Gastroesophageal sphincter (tissue), 4 donors: ENCODE results near the gene NANOS3. TPM values are rescaled to one million over a fixed set of nuclear protein-coding genes. Genes with fewer than 3 reads are reported as not detected.

Experiments used
- ATAC-seq: fragments of 150-250 bp; one replicate; pipeline ENCODE4 v1.9.1; 2016; ENCODE audit warnings: mild to moderate bottlenecking, moderate library complexity
- H3K27ac ChIP-seq, 4 donors: fragments of 200-600 bp; sonication (generic) in 3 of 4; 1 replicate in 3 of 4; 2 replicates in 1 of 4; pipeline ENCODE4 v1.5.1; 2016 to 2019
- H3K27me3 ChIP-seq: fragments of 200-600 bp; sonication (generic); one replicate; pipeline ENCODE4 v1.5.1; 2019
- H3K36me3 ChIP-seq, 2 donors: fragments of 200-600 bp; sonication (generic); one replicate each; pipeline ENCODE4 v1.5.1; 2019; ENCODE audit warnings: control low read depth in 1 of 2
- H3K4me1 ChIP-seq, 3 donors: fragments of 200-600 bp; sonication (generic); 1 replicate in 2 of 3; 2 replicates in 1 of 3; pipeline ENCODE4 v1.5.1; 2016 to 2019; ENCODE audit warnings: control low read depth in 2 of 3
- H3K4me3 ChIP-seq, 2 donors: fragments of 200-600 bp; sonication (generic); one replicate each; pipeline ENCODE4 v1.5.1; 2019; ENCODE audit warnings: mild to moderate bottlenecking in 1 of 2, moderate library complexity in 1 of 2
- H3K9me3 ChIP-seq, 3 donors: fragments of 200-600 bp; sonication (generic); one replicate each; pipeline ENCODE4 v1.5.1; 2017 to 2019; ENCODE audit warnings: control low read depth in 2 of 3
- EP300 ChIP-seq: sonication (generic); formaldehyde crosslinking; IDR thresholded peaks from one replicate; pipeline ENCODE4 v1.6.1; 2017; ENCODE audit warnings: antibody characterized with exemption, mild to moderate bottlenecking
- POLR2A ChIP-seq, 2 donors: fragments of 450-650 bp; IDR thresholded peaks; one replicate each; pipeline ENCODE4 v1.6.1; 2017; ENCODE audit warnings: antibody characterized with exemption in 2 of 2, mild to moderate bottlenecking in 2 of 2, moderate library complexity in 1 of 2
- POLR2AphosphoS5 ChIP-seq: sonication (generic); formaldehyde crosslinking; IDR thresholded peaks from one replicate; pipeline ENCODE4 v1.6.1; 2017; ENCODE audit warnings: antibody characterized with exemption
- WGBS, 2 donors: methylation state at CpG; one replicate each; pipeline ENCODE4 v1.1.5; 2018; ENCODE audit warnings: low coverage in 1 of 2; 5-methylcytosine and 5-hydroxymethylcytosine counted together
- total RNA-seq, 4 donors: library from RNA; depleted of rRNA; stranded (reverse); fragments of >200 nt; gene quantifications; one replicate each; pipeline ENCODE4 v1.1.0, GENCODE V29; 2016
- TF ChIP-seq, protein P1 (sequence below), 4 experiments: fragments of 200-600 bp in 2 of 4; fragments of 450-650 bp in 2 of 4; sonication (generic) in 1 of 4; IDR thresholded peaks; one replicate each; pipeline ENCODE4 v1.5.1; 2017 to 2019; ENCODE audit warnings: antibody characterized with exemption in 4 of 4, mild to moderate bottlenecking in 2 of 4, moderate library complexity in 2 of 4

The NANOS3 gene
- total RNA-seq, 4 donors from 2014 or later, result 1.1 to 5.0 TPM; not detected in 2

DNA sequence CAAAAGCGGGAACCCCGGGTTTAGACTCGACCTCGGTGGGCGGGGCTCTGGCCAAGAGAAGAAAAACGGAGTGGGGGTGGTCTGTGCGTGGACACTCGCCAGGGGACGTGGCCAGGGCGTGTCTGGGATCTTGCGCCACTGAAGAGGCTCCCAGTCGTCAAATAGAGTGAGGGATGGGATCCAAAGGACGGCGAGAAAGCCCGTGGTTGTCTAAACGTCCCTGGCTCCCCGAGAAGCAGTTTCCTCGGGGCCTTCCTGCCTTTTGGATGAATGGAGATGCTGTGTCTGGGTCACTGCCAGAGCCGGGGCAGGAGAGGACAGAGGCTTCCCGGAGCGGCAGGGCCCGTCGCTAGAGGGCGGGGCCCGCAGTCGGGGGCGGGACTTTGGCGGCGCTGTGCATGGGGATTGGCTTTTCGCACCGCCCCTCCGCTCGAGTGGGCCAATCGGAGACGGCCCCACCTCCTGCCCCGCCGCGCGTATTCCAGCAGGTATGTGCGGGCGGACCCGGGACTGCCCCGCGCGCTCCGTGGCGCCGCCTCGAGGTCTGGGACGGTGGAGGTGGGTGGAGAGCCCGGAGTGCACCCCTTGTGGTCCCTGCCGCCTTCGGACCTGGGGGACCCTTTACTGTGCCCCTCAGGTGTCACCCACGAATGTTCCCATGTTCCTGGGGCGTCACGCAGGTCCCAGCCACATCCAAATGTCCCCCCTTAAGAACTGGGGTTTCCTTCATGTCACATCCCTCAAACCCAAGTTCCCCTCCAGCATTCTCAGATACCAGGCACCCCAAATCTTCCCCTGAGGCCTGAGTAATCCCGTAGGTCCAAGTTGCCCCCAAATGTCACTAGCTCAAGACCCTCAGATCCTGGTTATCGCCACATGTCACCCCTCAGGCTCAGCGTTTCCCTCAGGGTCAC lies 43.3 kb upstream of the NANOS3 start:
- H3K4me1 ChIP-seq, result peaks cover 2 to 65% (median 53%) of the 10 kb centered on the region in 3 donors
- 7 to 9% methylated on average over 33 to 41 of the region's 59 CpGs for WGBS, 2 donors
- TF ChIP-seq POLR2A (IDR thresholded peaks at IDR 0.05) (peak; percentile 14 to 36), EP300 (no peak), POLR2AphosphoS5 (peak; percentile 83)
- TF ChIP-seq, protein P1, sequence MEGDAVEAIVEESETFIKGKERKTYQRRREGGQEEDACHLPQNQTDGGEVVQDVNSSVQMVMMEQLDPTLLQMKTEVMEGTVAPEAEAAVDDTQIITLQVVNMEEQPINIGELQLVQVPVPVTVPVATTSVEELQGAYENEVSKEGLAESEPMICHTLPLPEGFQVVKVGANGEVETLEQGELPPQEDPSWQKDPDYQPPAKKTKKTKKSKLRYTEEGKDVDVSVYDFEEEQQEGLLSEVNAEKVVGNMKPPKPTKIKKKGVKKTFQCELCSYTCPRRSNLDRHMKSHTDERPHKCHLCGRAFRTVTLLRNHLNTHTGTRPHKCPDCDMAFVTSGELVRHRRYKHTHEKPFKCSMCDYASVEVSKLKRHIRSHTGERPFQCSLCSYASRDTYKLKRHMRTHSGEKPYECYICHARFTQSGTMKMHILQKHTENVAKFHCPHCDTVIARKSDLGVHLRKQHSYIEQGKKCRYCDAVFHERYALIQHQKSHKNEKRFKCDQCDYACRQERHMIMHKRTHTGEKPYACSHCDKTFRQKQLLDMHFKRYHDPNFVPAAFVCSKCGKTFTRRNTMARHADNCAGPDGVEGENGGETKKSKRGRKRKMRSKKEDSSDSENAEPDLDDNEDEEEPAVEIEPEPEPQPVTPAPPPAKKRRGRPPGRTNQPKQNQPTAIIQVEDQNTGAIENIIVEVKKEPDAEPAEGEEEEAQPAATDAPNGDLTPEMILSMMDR (IDR thresholded peaks at IDR 0.05), result peak in 3 of 4 experiments; percentile 68 to 74 (median 70)
- peak overlapping the region; percentile 78 to 100 (median 100) for H3K27ac ChIP-seq
- peaks cover 0 to 52% of the 10 kb centered on the region in 2 donors for H3K36me3 ChIP-seq
- no peaks in the 10 kb centered on the region for H3K27me3 ChIP-seq
- no peaks in the 10 kb centered on the region for H3K9me3 ChIP-seq
- ATAC-seq, result peak; percentile 92
- H3K4me3 ChIP-seq, result peak overlapping the region in 1 of 2 donors; percentile 33

DNA sequence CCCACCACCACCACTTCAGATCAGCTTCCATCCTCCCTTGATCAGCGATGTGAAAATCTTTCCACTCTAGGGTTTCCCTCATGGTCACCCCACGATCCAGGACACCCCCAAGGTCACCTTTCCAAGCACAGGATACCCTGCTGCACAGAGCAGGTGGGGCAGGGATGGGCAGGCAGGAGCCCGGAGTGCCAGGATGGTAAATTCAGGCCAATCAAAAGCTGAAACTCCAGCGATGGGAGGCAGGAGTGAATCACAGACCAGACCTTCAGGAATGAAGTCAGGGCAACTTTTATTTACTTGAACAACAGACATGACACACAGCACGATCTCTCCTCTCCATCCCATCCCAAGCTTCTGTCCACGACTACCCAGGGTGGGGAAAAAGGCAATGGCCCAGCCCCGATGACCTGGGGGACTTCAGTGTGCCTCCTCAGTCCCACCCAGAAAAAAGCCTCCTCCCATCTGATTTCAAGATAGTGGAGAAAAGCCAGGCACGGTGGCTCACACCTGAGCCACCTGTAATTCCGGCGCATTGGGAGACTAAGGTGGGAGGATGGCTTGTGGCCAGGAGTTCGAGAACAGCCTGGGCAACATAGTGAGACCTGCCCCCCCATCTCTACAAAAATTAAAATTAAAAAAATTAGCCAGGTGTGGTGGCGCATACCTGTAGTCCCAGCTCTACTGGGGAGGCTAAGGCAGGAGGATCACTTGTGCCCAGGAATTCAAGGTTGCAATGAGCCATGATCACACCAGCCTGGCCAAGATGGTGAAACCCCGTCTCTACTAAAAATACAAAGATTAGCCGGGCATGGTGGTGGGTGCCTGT lies 42.5 kb upstream of the NANOS3 start:
- Histone ChIP-seq H3K9me3 (no peaks in the 10 kb centered on the region), H3K27me3 (no peaks in the 10 kb centered on the region), H3K27ac (peak overlapping the region; percentile 78 to 100 (median 100)), H3K4me1 (peaks cover 2 to 74% (median 56%) of the 10 kb centered on the region in 3 donors), H3K36me3 (peaks cover 0 to 48% of the 10 kb centered on the region in 2 donors), H3K4me3 (peak overlapping the region in 1 of 2 donors; percentile 33)
- ATAC-seq, result no peak
- TF ChIP-seq POLR2A (IDR thresholded peaks at IDR 0.05) (no peak), POLR2AphosphoS5 (peak; percentile 21)
- 42 to 100% methylated on average over 1 to 4 of the region's 14 CpGs for WGBS, 2 donors

DNA sequence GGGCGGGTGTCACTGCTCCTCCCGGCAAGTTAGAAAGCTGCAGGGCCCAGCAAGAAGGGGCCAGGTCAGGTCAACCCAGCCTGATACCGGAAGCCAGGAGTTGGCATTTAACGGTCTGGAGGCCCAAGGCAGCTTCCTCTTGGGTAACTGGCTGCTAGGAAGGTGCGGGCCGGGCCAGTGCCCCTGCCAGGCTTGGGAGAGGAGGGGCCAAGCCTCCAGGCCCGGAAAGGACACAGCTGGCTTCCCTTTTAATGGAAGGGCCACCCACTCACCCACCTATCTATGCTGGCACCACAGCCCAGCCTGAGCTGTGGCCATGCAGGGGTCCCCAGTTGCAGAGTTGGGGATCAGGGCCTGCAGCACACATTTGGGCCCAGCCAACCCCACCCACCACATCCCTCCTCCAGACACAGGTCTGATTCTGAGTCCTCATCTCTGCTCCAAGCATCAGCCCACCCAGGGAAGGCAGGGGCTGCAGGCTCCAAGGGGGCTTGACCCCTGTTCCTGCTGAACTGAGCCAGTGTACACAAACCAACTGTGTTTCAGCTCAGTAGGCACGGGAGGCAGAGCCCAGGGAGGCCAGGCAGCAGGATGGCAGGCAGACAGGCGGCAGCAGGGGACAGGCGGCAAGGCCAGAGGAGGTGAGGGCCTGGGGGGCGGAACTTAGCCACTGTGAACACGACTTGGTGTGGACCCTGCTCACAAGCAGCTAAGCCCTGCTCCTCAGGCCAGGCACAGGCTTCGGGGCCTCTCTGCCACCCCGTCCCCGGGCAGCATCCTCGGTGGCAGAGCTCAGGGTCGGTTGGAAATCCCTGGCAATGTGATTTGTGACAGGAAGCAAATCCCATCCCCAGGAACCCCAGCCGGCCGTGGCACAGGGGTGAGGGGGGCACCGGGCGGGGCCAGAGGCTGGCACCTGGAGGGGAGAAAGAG lies 40.9 kb upstream of the NANOS3 start:
- Histone ChIP-seq H3K4me1 (peaks cover 2 to 89% (median 56%) of the 10 kb centered on the region in 3 donors), H3K27ac (peak overlapping the region; percentile 27 to 100 (median 100)), H3K27me3 (no peaks in the 10 kb centered on the region), H3K4me3 (peak overlapping the region in 1 of 2 donors; percentile 2), H3K36me3 (peaks cover 0 to 35% of the 10 kb centered on the region in 2 donors), H3K9me3 (no peaks in the 10 kb centered on the region)
- no peak for ATAC-seq
- peak in 1 of 2 donors; percentile 25 for TF ChIP-seq POLR2A (IDR thresholded peaks at IDR 0.05)
- peak; percentile 53 for TF ChIP-seq POLR2AphosphoS5
- TF ChIP-seq, protein P1 (IDR thresholded peaks at IDR 0.05), result no peak
- 17 to 42% methylated on average over 2 to 3 of the region's 21 CpGs for WGBS, 2 donors

DNA sequence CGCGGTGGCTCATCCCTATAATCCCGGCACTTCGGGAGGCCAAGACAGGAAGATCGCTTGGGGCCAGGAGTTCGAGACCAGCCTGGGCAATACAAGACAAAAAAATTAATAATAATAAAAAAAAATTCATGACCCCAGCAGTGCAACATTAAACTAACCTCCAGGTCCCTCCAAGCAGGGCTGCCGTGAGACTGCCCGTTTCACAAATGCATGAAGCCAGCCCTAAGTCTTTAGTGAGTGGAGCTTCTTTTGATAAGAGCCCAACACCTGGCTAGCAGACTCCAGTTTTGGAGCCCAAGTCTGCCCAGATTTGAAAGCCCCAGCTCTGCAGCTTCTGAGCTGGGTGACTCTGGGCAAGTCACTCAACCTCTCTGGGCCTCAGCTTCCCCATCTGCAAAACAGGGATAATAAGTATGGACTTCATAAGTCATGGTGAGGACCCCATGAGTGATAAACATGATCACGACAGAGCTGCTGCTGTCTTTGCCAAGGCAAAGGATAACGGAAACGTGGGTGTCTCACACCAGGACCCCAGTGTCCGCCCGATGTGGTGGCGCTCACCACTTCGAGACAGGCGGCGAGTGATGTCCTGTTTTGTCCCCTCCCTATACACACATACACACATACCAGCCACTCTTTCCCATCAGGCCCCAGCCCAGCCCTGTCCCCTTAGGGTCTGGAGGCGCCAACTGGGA lies 38.4 kb upstream of the NANOS3 start:
- H3K36me3 ChIP-seq, result peaks cover 0 to 28% of the 10 kb centered on the region in 2 donors
- H3K4me1 ChIP-seq, result peaks cover 2 to 89% (median 54%) of the 10 kb centered on the region in 3 donors
- no peak for ATAC-seq
- H3K4me3 ChIP-seq, result peak overlapping the region; percentile 91 to 98
- WGBS, 2 donors, result 51 to 57% methylated on average over 3 to 8 of the region's 18 CpGs
- no peaks in the 10 kb centered on the region for H3K9me3 ChIP-seq
- no peaks in the 10 kb centered on the region for H3K27me3 ChIP-seq
- H3K27ac ChIP-seq, result peak overlapping the region; percentile 98 to 100 (median 100)
- TF ChIP-seq EP300 (no peak), POLR2AphosphoS5 (no peak)
